ENCODE data around the gene CABLES2. TPM values are rescaled to one million over a fixed set of nuclear protein-coding genes. Genes with fewer than 3 reads are reported as not detected.

The CABLES2 gene
- total RNA-seq, 2 donors from 2014 or later: 4.5 to 5.6 TPM

DNA sequence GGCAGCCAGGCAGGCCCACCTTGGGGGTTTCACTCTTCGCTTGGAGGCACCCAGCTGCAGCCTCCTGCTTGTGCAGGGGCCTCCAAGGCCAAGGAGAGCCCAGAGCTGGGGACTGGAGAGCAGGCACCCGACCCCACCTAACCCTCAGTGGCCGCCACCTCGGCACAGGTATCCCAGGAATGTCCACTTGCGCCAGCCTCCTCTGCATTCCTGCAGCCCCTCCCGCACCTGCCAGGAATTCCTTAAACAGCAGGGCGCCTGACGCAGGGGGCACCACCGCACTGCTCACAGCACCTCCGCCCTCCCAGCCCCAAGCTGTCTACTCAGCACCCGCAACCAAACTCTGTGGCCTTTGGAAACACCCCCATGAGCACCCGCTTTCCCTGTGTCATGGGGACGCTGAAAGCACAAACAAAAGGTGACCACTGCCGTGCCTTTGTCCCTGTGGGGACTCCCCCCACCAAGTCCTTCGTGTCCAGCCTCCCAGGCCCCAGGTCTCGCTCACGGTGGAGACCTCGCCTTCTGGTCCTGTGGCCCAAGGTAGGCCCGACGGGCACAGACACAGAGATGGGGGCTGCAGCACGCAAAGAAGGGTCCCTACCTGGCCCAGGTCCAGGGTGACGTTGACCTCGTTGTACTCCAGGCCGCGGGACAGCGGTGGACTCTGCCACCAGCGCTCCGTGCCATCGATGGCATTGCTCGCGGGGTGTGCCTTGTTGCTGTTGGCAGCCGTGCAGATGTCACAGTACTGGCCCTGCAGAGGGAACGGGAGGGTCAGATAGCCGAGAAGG lies 45.1 kb downstream of the CABLES2 start:
- Mint-ChIP-seq H3K4me1 (no peaks in the 10 kb centered on the region), H3K36me3 (ENCODE audit: low read depth) (no peaks in the 10 kb centered on the region), H3K27ac (no peak overlapping the region), H3K4me3 (no peak overlapping the region), H3K27me3 (peaks cover 21% of the 10 kb centered on the region)
- no peaks in the 10 kb centered on the region for H3K9me3 ChIP-seq (ENCODE audit: control insufficient read depth, low read length, poor library complexity, severe bottlenecking)
- no peak for ATAC-seq
- no peak for DNase-seq

DNA sequence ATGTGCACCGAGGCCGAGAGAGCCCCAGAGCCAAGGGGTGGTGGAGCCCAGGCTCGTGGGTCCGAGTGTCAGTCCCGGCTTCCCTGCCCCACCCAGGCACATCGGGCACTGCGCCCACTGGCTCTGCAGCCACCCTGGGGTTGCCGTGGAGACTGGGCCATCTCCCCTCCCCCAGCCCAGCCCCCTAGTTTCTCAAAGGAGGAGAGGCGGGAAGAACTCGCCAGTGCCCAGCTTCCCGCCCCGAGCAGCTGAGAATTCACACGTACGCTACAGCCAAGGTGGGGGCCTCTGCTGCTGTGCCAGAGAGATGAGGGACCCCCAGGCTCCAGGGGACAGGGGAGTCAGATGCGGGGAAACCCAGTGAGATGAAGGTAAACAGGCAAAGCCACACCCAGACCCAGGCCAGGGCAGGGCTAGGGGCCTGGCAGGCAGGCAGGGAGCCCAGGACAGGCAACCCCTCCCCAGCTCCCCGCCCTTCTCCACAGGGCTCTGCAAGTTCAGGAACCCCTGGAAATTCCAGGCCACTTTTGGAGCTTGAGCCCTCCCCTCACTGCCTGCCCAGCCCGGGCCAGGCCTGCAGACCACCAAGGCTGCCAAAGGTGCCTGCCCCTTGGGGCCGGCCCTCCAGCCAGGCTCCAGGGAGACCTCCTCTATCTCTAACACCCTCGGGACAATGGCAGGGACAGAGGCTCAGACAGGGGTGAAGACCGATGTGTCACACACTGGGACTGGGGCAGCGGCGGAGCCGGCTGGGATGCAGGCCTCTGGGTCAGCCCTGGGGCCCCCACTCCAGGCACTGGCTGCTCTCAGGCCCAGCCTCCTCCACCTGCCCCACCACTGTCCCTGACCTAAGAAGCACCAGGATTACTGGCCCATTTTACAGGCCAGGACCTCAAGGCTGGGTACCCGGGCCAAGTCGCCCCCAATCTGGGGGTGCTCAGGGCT lies 46.0 kb downstream of the CABLES2 start:
- Mint-ChIP-seq H3K27me3 (peaks cover 21% of the 10 kb centered on the region), H3K4me3 (no peak overlapping the region)
- ATAC-seq: no peak

DNA sequence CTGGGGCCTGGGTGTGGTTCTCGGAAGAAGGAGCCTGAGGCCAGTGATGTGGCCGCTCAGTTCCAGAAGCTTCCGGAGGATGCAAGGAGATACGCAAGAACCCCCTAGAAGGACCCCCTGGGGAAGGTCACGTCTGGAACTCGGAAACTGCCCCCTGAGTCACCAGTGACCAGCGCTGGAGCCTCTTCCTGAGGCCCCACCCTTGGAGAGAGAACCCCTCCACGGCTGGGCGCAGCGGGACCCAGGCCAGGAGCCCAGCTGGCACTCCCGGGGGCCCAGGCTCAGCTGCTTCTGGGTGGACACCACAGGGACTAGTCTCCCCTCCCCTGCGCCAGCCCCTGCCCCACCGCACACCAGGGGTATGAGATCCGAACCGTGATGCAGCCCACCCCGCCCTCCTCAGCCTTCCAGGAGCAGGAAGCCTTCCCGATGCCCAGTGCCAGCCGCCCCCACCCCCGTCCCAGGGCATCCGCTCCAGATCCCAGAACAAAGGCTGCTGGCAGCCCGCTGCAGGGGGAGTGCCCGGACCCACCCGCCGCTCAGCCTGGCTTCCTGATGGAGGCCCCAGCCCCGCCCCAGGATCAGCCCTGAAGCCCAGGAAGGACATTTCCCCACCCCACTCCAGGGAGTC lies 47.5 kb downstream of the CABLES2 start:
- H3K27me3 Mint-ChIP-seq: peaks cover 14% of the 10 kb centered on the region
- ATAC-seq (no peak), DNase-seq (peak in 1 of 3 donors; percentile 4)
- H3K27ac Mint-ChIP-seq: no peak overlapping the region
- no peaks in the 10 kb centered on the region for H3K36me3 Mint-ChIP-seq (ENCODE audit: low read depth)
- H3K4me1 Mint-ChIP-seq: no peaks in the 10 kb centered on the region
- H3K4me3 Mint-ChIP-seq: no peak overlapping the region
- H3K9me3 ChIP-seq (ENCODE audit: control insufficient read depth, low read length, poor library complexity, severe bottlenecking): no peaks in the 10 kb centered on the region

More for the DNA sequence above, 46.0 kb downstream of the CABLES2 start:
- H3K9me3 ChIP-seq (ENCODE audit: control insufficient read depth, low read length, poor library complexity, severe bottlenecking): no peaks in the 10 kb centered on the region
- no peaks in the 10 kb centered on the region for H3K36me3 Mint-ChIP-seq (ENCODE audit: low read depth)
- DNase-seq: peak in 1 of 3 donors; percentile 6
- no peaks in the 10 kb centered on the region for H3K4me1 Mint-ChIP-seq
- H3K27ac Mint-ChIP-seq: no peak overlapping the region

DNA sequence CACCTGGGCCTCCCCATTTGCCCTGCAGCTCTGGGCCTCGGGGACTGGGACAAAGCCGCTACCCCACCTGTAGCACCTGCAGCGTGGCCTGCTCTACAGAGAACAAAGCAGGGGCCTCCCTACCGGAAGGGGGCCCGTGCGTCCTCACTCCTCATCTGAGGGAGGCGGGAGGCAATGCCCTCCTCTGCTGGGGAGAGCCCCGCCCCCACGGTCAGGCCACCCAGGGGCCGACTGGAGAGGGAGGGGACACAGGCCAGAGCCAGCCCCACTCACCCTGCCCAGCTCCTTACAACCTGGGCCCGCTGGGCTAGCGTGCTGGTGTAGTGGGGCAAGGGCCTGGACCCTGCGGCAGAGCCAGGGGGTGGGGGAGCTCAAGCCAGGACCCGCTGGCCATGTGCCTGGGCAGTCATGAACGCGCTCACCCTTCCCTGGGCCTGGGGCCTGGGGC lies 48.0 kb downstream of the CABLES2 start:
- DNase-seq: peak in 1 of 3 donors; percentile 4
- Mint-ChIP-seq H3K27me3 (peaks cover 8% of the 10 kb centered on the region), H3K36me3 (ENCODE audit: low read depth) (no peaks in the 10 kb centered on the region), H3K4me1 (no peaks in the 10 kb centered on the region), H3K27ac (no peak overlapping the region), H3K4me3 (no peak overlapping the region)
- no peak for ATAC-seq
- H3K9me3 ChIP-seq (ENCODE audit: control insufficient read depth, low read length, poor library complexity, severe bottlenecking): no peaks in the 10 kb centered on the region

DNA sequence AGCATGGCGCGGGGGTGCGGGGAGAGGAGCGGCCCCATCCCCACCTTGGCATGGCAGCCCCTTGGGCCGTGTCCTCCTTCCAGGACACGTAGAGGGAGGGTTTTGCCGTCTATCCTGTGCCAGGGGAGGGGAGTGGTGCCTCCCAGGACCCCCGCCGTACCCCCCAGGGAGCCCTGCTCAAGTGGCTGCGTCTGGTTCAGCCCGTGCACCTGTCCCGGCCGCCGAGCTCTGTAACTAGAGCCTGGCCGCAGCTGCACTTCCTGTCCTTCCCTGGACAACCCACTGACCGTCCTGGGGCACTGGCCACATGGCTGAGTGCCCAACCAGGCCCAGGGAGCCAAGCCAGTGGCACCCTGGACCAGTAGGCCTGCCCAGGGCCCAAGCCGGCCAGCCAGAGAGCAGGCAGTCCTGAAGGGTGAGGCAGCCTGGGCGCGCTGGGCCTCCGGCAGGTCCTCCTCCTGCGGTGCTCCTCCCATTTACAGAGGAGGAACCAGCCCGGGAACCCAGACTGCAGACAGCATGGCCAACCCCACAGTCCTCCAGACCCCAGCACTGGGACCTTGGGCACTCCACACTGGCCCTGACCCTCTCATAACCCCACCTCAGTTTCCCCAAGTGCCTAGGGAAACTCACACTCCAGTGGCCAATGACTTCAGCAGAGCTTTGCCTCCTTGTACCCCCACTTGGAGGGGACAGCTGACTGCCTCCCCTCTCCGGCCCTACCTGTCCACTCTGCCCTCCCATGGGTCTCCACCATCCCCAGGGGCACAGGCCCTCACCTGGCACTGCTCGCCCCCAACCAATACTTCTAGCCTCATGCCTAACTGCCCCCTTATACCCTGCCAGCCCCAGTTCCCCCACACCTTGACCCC lies 48.7 kb downstream of the CABLES2 start:
- no peaks in the 10 kb centered on the region for H3K36me3 Mint-ChIP-seq (ENCODE audit: low read depth)
- no peak overlapping the region for H3K4me3 Mint-ChIP-seq
- H3K4me1 Mint-ChIP-seq: no peaks in the 10 kb centered on the region
- DNase-seq (peak in 1 of 3 donors; percentile 9), ATAC-seq (no peak)
- peaks cover 5% of the 10 kb centered on the region for H3K27me3 Mint-ChIP-seq
- H3K9me3 ChIP-seq (ENCODE audit: control insufficient read depth, low read length, poor library complexity, severe bottlenecking): no peaks in the 10 kb centered on the region
- H3K27ac Mint-ChIP-seq: no peak overlapping the region

DNA sequence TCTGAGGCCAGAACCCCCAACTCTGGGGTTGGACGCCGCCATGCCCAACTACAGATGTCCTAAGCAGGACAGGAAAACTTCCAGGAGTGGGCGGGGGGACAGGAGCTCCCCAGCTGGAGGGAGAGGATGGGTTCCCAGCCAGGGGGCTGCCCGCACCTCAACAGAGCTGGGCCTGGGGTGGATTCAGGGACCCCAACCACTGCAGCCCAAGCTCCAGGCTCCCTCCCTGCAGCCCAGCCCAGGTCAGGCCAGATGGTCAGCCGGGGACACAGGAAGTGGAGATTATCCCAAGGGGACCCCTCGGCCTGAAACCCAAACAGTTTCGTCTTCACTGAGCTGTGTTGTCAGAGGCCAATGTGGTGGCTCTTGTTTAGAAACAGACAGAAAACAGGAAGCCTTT lies 49.4 kb downstream of the CABLES2 start:
- Mint-ChIP-seq H3K27ac (no peak overlapping the region), H3K36me3 (ENCODE audit: low read depth) (no peaks in the 10 kb centered on the region), H3K4me3 (no peak overlapping the region), H3K27me3 (peaks cover 5% of the 10 kb centered on the region), H3K4me1 (no peaks in the 10 kb centered on the region)
- no peak for ATAC-seq
- DNase-seq: peak in 1 of 3 donors; percentile 3
- H3K9me3 ChIP-seq (ENCODE audit: control insufficient read depth, low read length, poor library complexity, severe bottlenecking): no peaks in the 10 kb centered on the region

DNA sequence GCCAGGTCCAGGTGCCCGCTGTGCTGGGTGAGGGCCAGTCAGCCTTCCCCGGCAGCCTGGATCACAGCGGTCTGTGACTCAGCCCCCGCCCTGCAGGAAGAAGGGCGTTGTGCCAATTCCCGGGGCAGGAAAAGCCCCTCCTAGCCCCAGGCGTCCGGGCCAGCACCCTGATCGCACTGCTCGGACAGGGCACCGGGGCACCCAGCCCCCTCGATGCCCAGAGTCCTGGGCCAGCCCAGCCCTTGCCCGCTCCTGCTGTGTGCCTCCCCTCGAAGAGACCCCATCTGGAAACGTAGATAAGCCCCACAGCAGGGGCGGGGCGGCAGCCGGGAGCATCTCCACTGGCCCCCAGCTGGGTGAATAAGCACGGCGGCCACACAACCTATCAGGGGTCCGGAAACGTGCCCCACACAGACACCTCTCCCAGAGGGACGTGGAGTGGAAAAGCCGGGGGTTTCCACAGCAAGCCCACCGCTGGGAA lies 49.9 kb downstream of the CABLES2 start:
- ATAC-seq: no peak
- Mint-ChIP-seq H3K4me3 (no peak overlapping the region), H3K36me3 (ENCODE audit: low read depth) (no peaks in the 10 kb centered on the region), H3K4me1 (no peaks in the 10 kb centered on the region), H3K27ac (no peak overlapping the region), H3K27me3 (peaks cover under 1% of the 10 kb centered on the region)
- DNase-seq: peak in 1 of 3 donors; percentile 5
- no peaks in the 10 kb centered on the region for H3K9me3 ChIP-seq (ENCODE audit: control insufficient read depth, low read length, poor library complexity, severe bottlenecking)

DNA sequence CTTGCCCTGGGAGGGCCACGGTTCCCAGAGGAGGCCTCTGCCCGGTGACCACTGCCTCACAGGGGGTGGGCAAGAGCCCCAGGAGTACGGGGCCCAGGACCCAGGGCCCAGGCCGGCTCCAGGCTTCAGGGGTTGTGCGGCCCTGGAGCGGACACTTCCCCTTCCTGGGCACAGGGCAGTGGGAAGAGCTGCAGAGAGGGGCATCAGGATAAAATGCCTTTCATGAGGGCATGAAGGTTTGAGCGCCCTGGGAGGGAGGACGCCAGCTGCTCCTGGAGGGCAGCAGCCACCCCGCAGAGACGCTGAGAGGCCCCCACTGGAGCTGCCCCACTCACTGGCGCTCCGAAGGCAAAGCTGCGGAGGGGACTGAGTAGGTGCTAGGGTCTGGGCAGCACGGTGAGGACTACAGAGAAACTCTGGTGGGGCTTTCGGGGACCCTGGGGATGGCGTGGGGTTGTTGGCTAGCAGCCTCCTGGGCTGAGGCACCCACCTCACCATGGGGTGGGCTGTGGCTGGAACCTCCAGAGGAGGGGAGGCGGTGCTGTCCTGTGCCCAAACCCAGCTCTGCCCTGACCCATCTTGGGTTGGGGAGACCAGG lies 50.4 kb downstream of the CABLES2 start:
- no peaks in the 10 kb centered on the region for H3K9me3 ChIP-seq (ENCODE audit: control insufficient read depth, low read length, poor library complexity, severe bottlenecking)
- no peak overlapping the region for H3K4me3 Mint-ChIP-seq
- DNase-seq: no peak
- H3K27me3 Mint-ChIP-seq: no peaks in the 10 kb centered on the region
- H3K27ac Mint-ChIP-seq: no peak overlapping the region
- H3K4me1 Mint-ChIP-seq: no peaks in the 10 kb centered on the region
- H3K36me3 Mint-ChIP-seq (ENCODE audit: low read depth): no peaks in the 10 kb centered on the region
- no peak for ATAC-seq

DNA sequence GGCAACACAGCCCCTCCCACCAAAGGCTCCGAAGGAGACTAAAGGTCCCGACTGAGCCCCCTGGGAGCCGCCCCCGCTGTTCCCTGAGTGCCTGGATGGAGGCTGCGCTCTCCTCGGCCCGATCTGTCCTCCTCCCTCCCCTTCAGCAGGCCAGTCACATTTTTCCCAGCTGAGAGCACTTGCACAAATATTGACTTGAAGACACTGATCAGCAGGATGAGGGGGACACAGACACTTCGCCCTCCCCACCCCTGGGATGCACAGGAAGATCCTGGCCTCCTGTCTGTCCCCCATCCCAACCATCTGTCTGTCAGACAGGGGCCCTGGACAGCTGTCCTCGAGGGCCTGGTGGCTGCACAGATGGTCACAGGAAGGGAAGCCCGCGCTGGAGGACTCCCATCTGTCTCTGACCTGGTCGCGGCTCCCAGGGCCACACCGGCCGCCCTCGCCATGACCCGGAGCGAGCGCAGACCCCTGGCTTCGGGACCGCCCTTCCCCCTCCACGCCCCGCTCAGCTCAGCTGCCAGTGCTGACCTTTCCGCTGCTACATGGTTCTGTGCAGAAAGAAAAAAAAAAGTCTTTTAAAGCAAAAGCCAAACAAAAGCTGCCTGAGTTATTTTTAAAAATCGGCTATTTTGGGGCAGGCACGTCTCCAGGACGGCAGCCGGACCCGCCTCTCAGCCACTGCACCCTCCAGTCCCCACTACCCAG lies 51.1 kb downstream of the CABLES2 start:
- Mint-ChIP-seq H3K27me3 (no peaks in the 10 kb centered on the region), H3K4me3 (no peak overlapping the region), H3K27ac (no peak overlapping the region), H3K36me3 (ENCODE audit: low read depth) (no peaks in the 10 kb centered on the region), H3K4me1 (no peaks in the 10 kb centered on the region)
- ATAC-seq: no peak
- H3K9me3 ChIP-seq (ENCODE audit: control insufficient read depth, low read length, poor library complexity, severe bottlenecking): no peaks in the 10 kb centered on the region
- no peak for DNase-seq

DNA sequence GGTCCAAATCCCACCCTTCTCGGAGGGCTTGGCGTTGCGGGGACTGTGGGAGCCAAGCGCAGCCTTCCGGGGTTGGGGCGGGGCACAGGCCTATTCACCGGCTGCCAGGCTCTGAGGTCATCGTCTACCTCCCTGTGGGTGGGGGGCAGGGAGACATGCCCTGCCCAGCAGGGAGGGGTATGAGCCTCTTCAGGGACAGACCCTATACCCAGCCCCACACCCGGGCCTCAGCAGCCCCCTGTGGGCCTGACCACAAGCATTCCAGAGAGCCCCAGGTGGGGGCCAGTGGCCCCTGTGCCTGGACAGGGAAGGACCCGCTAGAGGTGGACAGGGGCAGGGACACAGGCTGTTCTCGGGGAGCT lies 51.6 kb downstream of the CABLES2 start:
- Mint-ChIP-seq H3K27ac (no peak overlapping the region), H3K27me3 (no peaks in the 10 kb centered on the region), H3K4me3 (no peak overlapping the region), H3K4me1 (no peaks in the 10 kb centered on the region), H3K36me3 (ENCODE audit: low read depth) (no peaks in the 10 kb centered on the region)
- DNase-seq: no peak
- no peaks in the 10 kb centered on the region for H3K9me3 ChIP-seq (ENCODE audit: control insufficient read depth, low read length, poor library complexity, severe bottlenecking)
- no peak for ATAC-seq

DNA sequence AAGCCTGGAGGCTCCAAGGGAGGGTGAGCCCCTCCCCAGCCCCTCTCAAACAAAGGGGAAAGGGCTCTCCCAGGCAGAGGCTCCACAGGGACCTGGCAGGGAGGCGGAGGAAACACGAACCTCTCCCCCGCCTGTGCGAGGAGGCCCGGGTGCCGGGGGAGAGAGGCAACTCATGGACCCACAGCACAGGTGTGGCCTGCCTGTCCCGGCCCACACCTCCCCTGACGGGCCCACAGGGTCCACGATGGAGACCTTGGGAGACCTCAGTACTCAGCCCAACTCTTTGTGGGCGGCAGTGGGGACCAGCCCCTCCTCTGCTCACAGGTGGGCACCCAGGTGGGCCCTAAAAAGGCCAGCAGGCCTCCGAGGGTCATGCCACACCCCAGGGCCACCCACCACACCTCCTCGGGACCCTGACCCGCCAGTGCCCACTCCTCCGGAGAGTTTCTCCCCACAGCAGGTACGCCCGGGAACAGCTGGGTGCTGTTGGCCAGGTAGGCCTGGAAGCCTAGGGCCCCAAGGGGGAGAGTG lies 52.2 kb downstream of the CABLES2 start:
- H3K4me1 Mint-ChIP-seq: no peaks in the 10 kb centered on the region
- H3K36me3 Mint-ChIP-seq (ENCODE audit: low read depth): no peaks in the 10 kb centered on the region
- ATAC-seq: no peak
- no peak for DNase-seq
- no peaks in the 10 kb centered on the region for H3K9me3 ChIP-seq (ENCODE audit: control insufficient read depth, low read length, poor library complexity, severe bottlenecking)
- H3K27me3 Mint-ChIP-seq: no peaks in the 10 kb centered on the region
- no peak overlapping the region for H3K27ac Mint-ChIP-seq
- H3K4me3 Mint-ChIP-seq: no peak overlapping the region
